Measurements from ENCODE around the gene ATG4B. TPM values are rescaled to one million over a fixed set of nuclear protein-coding genes. Genes with fewer than 3 reads are reported as not detected.
A peak's percentile ranks its signal among the peaks of the same experiment; 100 is the strongest.

The ATG4B gene
- total RNA-seq, 1 experiment from 2014 or later: 133 TPM

DNA sequence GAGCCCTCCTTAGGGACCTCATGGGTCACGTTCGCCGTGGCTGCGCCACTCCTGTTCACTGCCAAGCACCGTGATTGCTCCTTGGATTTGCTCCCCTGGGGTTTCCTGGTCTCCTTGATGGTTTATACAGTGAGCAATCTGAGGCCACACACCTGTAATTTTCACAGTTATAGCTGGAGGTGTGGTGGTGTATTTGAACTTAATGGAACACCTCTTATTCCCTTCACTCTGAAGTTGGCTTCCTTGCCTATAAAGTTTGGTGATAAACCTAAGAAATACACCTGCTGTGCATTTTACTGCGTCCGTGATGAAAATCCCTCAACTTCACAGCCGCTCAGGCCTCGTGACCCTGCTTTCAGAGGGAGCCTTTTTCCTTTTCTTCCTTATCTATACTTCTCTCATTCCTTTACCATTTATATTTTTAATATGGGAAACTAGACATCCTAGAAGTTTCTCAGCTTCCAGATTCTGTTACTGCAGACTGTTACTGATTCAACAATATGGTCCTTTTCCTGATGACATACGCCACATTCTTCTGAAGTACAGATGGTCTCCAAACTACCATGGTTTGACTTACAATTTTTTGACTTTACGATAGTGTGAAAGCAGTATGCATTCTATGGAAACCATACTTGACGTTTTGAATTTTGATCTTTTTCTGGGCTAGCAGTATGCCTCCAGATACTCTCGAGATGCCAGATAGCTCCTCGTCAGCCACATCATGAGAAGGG lies 8.6 kb downstream of the ATG4B start:
- DNase-seq (ENCODE audit: low spot score): no peak
- no peaks in the 10 kb centered on the region for H3K9me3 Mint-ChIP-seq
- H3K4me3 Mint-ChIP-seq: no peak overlapping the region
- peak overlapping the region; percentile 29; the same call in 1 of the 2 replicates for H3K27ac Mint-ChIP-seq
- H3K27me3 Mint-ChIP-seq (ENCODE audit: low read depth): no peaks in the 10 kb centered on the region
- peaks cover 32% of the 10 kb centered on the region for H3K4me1 Mint-ChIP-seq
- no peak for TF ChIP-seq NR3C1 (CRISPR knock-in tag; conservative IDR thresholded peaks at IDR 0.05; ENCODE audit: low read depth)
- TF ChIP-seq ESRRA (CRISPR knock-in tag; IDR thresholded peaks at IDR 0.05; ENCODE audit: borderline replicate concordance): no peak
- TF ChIP-seq, protein P1, sequence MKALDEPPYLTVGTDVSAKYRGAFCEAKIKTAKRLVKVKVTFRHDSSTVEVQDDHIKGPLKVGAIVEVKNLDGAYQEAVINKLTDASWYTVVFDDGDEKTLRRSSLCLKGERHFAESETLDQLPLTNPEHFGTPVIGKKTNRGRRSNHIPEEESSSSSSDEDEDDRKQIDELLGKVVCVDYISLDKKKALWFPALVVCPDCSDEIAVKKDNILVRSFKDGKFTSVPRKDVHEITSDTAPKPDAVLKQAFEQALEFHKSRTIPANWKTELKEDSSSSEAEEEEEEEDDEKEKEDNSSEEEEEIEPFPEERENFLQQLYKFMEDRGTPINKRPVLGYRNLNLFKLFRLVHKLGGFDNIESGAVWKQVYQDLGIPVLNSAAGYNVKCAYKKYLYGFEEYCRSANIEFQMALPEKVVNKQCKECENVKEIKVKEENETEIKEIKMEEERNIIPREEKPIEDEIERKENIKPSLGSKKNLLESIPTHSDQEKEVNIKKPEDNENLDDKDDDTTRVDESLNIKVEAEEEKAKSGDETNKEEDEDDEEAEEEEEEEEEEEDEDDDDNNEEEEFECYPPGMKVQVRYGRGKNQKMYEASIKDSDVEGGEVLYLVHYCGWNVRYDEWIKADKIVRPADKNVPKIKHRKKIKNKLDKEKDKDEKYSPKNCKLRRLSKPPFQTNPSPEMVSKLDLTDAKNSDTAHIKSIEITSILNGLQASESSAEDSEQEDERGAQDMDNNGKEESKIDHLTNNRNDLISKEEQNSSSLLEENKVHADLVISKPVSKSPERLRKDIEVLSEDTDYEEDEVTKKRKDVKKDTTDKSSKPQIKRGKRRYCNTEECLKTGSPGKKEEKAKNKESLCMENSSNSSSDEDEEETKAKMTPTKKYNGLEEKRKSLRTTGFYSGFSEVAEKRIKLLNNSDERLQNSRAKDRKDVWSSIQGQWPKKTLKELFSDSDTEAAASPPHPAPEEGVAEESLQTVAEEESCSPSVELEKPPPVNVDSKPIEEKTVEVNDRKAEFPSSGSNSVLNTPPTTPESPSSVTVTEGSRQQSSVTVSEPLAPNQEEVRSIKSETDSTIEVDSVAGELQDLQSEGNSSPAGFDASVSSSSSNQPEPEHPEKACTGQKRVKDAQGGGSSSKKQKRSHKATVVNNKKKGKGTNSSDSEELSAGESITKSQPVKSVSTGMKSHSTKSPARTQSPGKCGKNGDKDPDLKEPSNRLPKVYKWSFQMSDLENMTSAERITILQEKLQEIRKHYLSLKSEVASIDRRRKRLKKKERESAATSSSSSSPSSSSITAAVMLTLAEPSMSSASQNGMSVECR (CRISPR knock-in tag; IDR thresholded peaks at IDR 0.05; ENCODE audit: borderline replicate concordance): no peak
- TF ChIP-seq NFYB (CRISPR knock-in tag; conservative IDR thresholded peaks at IDR 0.05; ENCODE audit: low read depth): no peak
- no peak for TF ChIP-seq TCF7 (CRISPR knock-in tag; IDR thresholded peaks at IDR 0.05; ENCODE audit: low read depth)
- no peak for TF ChIP-seq SOX15 (CRISPR knock-in tag; IDR thresholded peaks at IDR 0.05)
- TF ChIP-seq, protein P2, sequence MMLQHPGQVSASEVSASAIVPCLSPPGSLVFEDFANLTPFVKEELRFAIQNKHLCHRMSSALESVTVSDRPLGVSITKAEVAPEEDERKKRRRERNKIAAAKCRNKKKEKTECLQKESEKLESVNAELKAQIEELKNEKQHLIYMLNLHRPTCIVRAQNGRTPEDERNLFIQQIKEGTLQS (CRISPR knock-in tag; conservative IDR thresholded peaks at IDR 0.05): no peak
- TF ChIP-seq, protein P3, sequence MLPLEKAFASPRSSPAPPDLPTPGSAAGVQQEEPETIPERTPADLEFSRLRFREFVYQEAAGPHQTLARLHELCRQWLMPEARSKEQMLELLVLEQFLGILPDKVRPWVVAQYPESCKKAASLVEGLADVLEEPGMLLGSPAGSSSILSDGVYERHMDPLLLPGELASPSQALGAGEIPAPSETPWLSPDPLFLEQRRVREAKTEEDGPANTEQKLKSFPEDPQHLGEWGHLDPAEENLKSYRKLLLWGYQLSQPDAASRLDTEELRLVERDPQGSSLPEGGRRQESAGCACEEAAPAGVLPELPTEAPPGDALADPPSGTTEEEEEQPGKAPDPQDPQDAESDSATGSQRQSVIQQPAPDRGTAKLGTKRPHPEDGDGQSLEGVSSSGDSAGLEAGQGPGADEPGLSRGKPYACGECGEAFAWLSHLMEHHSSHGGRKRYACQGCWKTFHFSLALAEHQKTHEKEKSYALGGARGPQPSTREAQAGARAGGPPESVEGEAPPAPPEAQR (CRISPR knock-in tag; IDR thresholded peaks at IDR 0.05): no peak
- TF ChIP-seq, protein P4, sequence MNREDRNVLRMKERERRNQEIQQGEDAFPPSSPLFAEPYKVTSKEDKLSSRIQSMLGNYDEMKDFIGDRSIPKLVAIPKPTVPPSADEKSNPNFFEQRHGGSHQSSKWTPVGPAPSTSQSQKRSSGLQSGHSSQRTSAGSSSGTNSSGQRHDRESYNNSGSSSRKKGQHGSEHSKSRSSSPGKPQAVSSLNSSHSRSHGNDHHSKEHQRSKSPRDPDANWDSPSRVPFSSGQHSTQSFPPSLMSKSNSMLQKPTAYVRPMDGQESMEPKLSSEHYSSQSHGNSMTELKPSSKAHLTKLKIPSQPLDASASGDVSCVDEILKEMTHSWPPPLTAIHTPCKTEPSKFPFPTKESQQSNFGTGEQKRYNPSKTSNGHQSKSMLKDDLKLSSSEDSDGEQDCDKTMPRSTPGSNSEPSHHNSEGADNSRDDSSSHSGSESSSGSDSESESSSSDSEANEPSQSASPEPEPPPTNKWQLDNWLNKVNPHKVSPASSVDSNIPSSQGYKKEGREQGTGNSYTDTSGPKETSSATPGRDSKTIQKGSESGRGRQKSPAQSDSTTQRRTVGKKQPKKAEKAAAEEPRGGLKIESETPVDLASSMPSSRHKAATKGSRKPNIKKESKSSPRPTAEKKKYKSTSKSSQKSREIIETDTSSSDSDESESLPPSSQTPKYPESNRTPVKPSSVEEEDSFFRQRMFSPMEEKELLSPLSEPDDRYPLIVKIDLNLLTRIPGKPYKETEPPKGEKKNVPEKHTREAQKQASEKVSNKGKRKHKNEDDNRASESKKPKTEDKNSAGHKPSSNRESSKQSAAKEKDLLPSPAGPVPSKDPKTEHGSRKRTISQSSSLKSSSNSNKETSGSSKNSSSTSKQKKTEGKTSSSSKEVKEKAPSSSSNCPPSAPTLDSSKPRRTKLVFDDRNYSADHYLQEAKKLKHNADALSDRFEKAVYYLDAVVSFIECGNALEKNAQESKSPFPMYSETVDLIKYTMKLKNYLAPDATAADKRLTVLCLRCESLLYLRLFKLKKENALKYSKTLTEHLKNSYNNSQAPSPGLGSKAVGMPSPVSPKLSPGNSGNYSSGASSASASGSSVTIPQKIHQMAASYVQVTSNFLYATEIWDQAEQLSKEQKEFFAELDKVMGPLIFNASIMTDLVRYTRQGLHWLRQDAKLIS (CRISPR knock-in tag; IDR thresholded peaks at IDR 0.05; ENCODE audit: borderline replicate concordance): no peak
- no peak for TF ChIP-seq ZNF317 (CRISPR knock-in tag; IDR thresholded peaks at IDR 0.05; ENCODE audit: borderline replicate concordance, low read depth)
- TF ChIP-seq ATF1 (CRISPR knock-in tag; IDR thresholded peaks at IDR 0.05): no peak
- TF ChIP-seq NFATC4 (CRISPR knock-in tag; IDR thresholded peaks at IDR 0.05): no peak
- TF ChIP-seq, protein P5, sequence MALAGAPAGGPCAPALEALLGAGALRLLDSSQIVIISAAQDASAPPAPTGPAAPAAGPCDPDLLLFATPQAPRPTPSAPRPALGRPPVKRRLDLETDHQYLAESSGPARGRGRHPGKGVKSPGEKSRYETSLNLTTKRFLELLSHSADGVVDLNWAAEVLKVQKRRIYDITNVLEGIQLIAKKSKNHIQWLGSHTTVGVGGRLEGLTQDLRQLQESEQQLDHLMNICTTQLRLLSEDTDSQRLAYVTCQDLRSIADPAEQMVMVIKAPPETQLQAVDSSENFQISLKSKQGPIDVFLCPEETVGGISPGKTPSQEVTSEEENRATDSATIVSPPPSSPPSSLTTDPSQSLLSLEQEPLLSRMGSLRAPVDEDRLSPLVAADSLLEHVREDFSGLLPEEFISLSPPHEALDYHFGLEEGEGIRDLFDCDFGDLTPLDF (CRISPR knock-in tag; IDR thresholded peaks at IDR 0.05): no peak
- TF ChIP-seq ZNF138 (CRISPR knock-in tag; conservative IDR thresholded peaks at IDR 0.05): no peak
- TF ChIP-seq, protein P6, sequence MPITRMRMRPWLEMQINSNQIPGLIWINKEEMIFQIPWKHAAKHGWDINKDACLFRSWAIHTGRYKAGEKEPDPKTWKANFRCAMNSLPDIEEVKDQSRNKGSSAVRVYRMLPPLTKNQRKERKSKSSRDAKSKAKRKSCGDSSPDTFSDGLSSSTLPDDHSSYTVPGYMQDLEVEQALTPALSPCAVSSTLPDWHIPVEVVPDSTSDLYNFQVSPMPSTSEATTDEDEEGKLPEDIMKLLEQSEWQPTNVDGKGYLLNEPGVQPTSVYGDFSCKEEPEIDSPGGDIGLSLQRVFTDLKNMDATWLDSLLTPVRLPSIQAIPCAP (CRISPR knock-in tag; IDR thresholded peaks at IDR 0.05): no peak
- no peak for TF ChIP-seq RORB (CRISPR knock-in tag; IDR thresholded peaks at IDR 0.05)
- peaks cover 11% of the 10 kb centered on the region for H3K36me3 Mint-ChIP-seq
- POLR2A ChIA-PET: interaction anchor here (0.5 kb wide), 1 partner anchor 45 kb away, joined by 4 read pairs; no protein-coding TSS in a partner anchor
- CTCF ChIA-PET: interaction anchor here (0.9 to 2.7 kb wide), 3 partner anchors 13 to 138 kb away, joined by 3 to 10 read pairs (median 4); partner anchors contain the start of gene STK25
- no peak for ATAC-seq
